ENCODE measurements around the gene NFKBIE.

The NFKBIE gene

DNA sequence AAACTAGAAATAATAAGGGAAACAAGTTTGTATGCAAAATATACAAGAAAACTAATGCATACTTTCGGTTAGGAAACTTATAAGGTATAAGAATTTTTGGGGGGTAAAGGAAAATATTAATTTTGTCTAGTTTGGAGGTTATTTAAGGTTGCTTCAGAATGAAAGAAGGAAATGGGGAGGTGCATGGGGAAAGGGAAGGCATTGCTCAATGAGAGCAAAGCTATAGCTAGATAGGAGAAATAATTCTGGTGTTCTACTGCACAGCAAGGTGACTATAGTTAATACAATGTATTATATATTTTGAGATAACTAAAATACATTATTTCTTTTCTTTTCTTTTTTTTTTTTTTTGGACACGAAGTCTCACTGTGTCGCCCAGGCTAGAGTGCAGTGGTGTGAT is 54.1 kb downstream of the NFKBIE start:
- TF ChIP-seq, protein P1, sequence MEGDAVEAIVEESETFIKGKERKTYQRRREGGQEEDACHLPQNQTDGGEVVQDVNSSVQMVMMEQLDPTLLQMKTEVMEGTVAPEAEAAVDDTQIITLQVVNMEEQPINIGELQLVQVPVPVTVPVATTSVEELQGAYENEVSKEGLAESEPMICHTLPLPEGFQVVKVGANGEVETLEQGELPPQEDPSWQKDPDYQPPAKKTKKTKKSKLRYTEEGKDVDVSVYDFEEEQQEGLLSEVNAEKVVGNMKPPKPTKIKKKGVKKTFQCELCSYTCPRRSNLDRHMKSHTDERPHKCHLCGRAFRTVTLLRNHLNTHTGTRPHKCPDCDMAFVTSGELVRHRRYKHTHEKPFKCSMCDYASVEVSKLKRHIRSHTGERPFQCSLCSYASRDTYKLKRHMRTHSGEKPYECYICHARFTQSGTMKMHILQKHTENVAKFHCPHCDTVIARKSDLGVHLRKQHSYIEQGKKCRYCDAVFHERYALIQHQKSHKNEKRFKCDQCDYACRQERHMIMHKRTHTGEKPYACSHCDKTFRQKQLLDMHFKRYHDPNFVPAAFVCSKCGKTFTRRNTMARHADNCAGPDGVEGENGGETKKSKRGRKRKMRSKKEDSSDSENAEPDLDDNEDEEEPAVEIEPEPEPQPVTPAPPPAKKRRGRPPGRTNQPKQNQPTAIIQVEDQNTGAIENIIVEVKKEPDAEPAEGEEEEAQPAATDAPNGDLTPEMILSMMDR (IDR thresholded peaks at IDR 0.05): no peak
- no peak for DNase-seq
- Mint-ChIP-seq H3K27me3 (ENCODE audit: low read depth, poor library complexity) (peaks cover 17% of the 10 kb centered on the region), H3K36me3 (ENCODE audit: low read depth) (no peaks in the 10 kb centered on the region), H3K4me1 (peaks cover 28% of the 10 kb centered on the region), H3K9me3 (no peaks in the 10 kb centered on the region), H3K27ac (no peak overlapping the region), H3K4me3 (no peak overlapping the region)

Data from nephron progenitor cell (in vitro differentiated cells).